IPS-NIHi11 (cell line): Measurements from ENCODE around the gene WHRN.

Experiments used
- DNase-seq: peaks from one replicate; pipeline ENCODE4 v3.0.0; 2012; ENCODE audit warnings: mixed read lengths, low spot score

Gene WHRN

DNA sequence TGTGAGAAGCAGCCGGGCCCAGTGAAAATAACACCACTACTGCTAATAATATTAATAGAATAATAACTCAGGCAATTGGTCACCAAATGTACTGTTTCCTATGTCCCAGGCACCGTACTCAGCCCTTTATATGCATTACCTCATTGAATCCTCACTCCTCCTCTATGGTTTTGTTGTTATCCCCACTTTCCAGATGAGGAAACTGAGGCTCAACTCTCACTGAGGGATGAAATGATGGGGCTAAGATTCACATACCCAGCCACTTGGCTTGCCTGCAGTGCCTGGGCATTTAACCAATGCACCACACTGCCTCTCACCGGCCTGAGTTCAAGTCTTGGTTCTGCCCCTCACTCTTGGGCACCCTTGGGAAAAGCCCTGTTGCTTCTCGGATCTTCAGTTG, 34.1 kb downstream of the WHRN start:
- DNase-seq, result no peak

DNA sequence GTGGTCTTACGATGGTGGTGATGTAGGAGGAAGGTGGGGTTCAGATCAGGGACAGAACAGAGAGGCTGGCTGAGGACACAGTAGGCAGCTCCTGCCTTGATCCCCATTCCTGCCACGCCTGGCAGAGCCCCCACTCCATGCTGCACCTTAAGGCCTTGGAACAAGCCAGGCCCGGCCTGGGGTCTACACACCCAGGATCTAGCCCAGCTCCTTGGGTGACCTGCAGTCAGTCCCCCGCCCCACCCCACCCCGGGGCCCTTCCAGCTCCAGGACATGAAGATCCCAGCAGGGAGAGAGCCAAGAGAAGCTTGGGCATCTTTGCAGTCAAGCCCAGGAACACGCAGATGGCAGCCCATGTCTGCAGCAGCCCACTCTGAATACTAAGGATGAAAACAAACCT, 34.7 kb downstream of the WHRN start:
- DNase-seq, result no peak

DNA sequence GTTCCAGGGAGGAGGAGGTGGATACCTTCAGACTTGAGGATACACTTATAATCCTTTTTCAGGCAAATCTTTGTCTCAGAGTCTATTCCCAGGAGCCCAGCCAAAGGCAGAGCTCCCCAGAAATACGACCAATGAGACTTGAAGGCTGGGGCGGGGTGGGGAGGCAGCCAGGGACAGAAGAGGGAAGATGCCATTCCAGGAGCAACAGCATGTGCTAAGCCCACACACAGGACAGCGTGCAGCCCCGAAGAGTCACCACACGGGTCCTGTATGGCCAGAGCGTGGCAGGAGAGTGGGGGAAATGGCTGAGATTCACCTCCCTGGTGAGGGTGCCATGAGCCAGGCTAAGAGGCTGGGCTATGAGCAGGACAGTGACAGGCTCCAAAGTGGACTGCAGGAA, 35.2 kb downstream of the WHRN start:
- DNase-seq, result no peak

DNA sequence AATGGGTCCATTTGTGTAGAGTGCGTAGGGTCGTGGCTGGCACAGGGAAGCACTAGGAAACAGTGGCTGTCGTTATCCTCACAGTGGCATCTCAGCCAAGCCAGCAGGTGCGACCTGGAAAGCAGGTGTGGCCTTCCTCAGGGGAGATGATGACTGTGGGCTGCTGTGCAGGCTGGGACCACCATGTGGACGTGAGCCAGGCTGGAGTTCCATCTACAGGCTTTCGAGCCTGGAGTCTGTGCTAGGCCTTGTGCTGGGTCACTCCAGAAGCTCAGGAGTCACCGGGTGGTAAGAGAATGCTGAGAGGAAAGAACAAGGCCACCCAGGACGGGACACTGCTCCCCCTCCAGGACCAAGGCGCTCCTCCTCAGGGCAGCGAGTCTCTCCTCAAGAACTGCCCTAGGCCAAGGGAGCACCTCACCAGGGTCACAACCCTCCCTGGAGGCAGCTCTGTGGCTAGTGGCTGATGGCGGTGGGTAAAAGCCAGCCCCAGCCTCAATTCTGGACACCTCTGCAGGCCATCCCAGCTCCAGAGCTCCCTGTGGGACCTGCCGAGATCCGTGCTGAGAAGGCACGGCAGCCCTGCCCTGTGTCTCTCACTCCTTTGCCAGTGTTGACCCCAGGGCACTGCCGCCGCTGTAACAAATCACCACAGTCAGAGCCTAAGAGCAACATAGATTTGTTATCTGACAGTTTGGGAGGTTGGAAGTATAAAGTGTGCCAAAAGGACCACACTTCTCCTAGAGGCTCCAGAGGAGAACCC, 36.0 kb downstream of the WHRN start:
- DNase-seq, result no peak

DNA sequence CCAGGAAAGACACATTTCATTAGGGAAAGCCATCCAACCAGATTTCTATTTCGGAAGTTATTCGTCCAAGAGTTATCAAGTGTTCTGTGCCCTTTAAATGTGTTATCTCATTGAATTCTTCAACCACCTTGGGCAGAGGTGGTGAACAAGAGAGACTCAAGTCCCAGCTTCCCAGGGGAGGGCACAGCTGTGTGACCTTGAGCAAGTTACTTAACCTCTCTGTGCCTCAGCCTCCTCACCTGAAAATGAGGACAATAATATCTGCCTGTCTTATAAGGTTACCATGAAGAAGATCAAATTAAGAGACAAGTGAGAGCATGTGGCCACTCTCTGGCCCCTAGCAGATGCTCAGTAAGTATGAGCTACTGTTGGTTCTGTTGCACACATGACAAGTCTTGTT, 37.4 kb downstream of the WHRN start:
- no peak for DNase-seq

DNA sequence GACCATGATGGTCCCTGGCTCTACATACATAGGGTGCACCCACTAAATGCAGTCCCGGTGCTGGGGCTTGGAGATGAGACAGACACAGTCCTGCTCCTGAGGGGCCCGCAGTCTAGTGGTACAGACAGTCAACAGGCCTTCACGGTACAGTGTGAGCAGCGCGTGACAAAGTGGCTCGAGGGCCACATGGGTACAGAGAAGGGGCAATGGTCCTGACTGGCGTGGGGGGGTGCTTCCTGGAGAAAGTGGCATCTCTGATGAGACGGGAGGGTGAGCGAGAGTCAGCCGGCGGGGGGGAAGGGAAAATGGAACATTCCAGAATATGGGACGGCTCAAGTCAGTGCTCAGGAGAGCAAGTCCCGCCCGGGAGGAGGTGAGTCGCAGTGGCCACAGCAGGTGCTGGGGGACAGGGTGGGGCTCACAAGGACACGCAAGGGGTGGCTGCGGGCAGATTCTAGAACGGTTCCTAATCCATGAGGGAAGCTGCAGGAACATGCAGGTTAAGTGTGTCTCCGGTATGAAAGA, 38.0 kb downstream of the WHRN start:
- no peak for DNase-seq

DNA sequence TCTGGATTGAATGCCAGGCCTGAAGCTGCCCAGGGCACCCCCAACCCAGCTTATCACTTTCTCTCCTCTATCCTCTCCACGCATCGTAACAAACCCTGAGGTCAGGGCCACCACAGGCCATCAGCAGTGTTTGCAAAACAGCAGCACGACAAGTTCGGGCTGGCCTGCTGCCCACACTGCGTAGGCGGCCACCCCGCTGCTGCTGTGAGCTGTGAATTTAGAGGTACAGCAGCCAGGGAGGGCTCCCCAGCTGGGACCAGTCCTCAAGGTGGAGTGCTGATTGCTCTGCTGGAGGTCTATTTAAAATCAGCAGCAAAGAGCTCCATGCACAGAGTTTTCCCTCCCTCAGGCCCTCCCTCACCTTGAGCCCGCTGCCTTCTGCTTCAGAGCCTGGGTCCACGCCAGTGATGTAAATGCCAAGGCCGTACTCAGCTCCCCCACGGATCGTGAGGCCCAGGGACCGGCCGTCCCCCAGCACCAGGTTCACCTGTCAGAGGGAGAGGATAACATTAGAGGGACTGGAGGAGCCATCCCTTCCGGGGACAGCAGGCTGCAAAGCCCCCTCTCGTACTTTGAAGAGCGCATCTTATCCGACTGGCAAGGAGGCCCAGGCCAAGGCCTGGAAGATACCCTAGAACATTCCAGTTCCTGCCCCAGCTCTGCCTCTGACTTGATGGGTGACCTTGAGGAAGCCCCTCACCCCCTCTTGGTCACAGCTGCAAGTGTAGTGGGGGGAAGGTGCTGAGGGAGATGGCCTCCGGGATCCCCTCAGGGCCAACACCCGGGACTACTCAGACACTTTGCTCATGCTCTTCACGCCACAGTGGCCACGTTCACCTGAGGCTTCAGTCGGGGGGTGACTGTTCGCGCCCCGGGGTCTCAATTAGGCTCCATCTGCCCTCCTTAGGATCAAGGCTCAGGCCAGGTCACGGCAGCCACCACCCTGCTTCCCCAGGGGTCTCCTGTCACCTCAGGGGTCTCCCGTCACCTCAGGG, 39.1 kb downstream of the WHRN start:
- DNase-seq, result no peak

DNA sequence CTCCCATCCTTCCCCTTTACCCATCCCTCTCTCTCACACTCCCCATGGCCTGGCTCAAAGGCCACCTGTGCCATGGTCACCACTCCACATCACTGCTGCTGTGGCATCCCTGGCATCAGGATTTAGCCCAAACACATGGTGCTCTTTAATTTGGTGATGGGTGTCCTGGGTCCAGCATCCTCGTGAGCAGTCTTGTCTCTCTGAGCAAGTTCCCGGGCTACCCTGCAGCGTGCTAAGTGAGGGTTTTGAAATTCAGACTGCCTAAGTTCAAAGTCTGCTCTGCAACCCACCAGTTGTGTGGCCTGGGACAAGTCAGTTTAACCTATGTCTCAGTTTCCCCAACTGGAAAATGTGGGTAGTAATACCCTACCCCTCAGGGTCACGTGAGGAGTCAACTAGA, 39.9 kb downstream of the WHRN start:
- no peak for DNase-seq

DNA sequence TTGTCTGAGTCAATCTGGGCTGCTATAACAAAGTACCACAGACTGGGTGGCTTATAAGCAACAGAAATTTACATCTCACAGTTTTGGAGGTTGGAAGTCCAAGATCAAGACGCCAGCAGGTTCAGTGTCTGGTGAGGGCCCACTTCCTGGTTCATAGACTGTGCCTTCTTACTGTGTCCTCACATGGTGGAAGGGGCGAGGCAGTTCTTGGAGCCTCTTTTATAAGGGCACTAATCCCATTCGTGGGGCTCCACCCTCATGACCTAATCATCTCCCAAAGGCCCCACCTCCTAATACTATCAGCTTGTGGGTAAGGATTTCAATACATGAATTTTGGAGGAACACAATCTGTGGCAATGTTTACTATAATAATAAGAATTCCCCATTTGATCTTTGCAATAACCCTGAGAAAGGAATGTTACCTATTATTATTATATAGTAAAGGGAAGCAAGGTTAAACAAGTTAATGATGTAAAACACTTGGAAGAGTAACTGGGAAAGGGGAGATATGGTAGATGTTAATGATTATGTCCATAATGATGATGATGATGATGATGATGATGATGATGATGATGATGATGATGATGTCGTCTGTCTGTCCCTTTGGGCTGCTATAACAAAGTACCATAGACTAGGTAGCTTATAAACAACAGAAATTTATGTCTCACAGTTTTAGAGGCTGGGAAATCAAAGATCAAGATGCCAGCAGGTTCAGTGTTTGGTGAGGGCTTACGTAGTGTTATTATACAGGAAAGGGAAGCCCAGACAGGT, 40.8 kb downstream of the WHRN start:
- no peak for DNase-seq

DNA sequence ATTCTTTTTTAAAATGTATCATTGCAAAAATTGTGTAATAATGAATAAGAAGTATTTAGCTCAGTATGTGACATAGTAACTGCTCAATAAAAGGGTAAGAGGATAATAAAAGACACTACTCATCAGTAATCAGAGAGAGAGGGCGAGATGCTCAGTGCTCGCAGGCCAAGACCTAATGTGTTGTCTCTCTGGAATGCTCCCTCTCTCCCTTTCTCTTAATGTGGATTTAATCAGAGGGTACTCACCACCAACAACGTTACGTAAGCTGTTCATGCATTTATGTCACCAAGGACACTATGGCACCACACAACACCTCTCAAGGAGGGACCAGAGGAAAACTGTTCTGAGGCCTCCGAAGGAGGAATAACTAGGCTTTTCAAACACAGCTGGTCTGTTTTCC, 42.5 kb downstream of the WHRN start:
- DNase-seq, result no peak

DNA sequence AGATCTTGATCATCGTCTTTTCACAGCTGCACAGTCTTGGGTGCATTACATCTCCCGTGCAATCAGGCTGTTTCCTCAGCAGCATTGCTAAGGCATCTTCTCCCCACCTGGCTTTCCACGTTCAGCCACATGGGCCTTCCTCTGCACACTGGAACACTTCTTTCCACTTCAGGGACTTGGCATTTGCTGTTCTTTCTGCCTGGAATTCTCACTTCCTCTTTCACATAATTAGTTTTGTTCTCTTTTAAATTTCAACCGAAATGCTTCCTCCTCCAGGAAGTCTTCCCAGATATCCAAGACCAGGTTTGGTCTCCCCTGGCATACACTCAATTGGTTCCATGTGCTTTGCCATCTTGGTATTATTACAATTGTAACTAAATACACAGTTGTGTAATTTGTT, 43.8 kb downstream of the WHRN start:
- no peak for DNase-seq

DNA sequence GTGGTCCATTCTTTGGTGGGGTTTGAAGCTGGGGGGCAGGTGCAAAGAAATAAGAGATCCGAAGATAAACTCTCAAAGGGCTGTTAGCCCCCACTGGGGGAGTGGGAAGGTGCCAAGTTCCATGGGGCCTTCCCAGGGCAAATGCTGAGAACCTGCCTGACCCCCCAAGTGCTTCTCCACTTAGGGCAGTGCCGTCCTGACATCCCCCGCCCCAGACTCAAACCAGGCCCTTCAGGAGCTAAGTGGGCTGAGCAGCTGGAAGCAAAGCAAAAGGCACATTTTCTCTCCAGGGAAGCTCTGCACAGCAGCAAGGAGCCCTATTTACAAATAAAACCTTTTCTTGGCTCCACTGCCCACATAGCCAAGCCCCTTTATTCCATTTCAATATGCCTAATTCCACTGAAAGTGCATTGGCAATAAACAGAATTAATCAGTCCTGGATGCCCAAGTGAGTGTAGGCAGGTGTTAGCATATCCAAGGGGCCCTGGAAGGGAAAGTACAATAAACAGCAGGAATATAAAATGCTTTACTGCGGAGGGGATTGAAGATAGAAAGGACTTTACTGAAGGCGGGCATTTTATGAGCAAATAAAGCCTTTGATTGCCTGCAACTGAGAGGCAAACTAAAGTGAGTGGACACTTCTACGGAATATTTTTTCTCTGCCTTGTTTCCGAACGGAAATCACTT, 44.6 kb downstream of the WHRN start:
- no peak for DNase-seq

DNA sequence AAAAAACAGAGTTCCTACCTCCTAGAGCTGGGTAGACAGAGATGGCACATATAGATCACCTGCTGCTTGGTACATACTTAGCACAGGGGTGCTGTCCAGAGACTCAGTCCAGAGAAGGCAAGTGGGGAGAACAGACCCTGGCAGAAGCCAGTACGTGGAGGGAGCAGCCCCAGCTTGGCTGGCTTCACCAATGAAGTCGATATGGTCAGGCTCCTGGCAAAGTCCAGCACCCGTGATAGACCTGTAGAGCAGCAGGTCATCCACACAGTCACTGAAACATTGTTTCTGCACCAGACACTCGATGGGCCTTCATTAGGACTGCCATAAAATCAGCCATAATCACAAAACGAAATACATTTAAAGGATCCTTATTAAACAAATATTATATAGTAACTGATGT, 45.8 kb downstream of the WHRN start:
- no peak for DNase-seq

DNA sequence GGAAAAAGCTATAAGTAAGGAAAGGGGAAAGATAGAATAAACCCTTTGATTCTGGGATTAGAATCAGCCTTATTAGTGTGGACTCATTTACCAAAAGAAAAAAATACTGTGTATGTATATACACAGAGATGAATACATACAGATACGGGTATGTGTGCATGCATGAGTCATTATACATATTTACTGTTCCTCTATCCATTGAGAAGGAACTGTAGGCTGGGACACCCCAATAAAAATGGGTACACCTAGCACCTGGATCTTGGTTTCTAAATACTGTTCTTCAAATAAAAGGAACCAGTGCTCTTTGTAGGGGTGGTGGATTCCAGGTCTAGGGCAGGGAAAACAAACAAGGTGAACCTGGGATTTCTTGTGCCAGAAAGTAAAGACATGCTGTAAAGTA, 48.3 kb downstream of the WHRN start:
- DNase-seq, result no peak

DNA sequence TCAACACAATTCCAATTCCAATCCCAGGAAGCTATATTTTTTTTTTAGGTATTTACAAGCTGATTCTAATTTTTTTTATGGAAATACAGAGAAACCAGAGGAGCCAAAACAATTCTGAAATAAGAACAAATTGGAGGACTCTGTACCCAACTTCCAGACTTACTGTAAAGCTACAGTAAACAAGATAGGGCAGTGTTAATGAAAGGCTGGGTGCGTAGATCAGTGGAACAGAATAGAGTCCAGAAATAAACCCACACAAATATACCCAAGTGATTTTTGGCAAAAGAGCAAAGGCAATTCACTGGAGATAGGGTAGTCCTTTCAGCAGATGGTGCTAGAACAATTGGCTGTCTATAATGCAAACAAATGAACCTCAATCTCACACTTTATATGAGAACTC, 50.6 kb downstream of the WHRN start:
- DNase-seq, result no peak

DNA sequence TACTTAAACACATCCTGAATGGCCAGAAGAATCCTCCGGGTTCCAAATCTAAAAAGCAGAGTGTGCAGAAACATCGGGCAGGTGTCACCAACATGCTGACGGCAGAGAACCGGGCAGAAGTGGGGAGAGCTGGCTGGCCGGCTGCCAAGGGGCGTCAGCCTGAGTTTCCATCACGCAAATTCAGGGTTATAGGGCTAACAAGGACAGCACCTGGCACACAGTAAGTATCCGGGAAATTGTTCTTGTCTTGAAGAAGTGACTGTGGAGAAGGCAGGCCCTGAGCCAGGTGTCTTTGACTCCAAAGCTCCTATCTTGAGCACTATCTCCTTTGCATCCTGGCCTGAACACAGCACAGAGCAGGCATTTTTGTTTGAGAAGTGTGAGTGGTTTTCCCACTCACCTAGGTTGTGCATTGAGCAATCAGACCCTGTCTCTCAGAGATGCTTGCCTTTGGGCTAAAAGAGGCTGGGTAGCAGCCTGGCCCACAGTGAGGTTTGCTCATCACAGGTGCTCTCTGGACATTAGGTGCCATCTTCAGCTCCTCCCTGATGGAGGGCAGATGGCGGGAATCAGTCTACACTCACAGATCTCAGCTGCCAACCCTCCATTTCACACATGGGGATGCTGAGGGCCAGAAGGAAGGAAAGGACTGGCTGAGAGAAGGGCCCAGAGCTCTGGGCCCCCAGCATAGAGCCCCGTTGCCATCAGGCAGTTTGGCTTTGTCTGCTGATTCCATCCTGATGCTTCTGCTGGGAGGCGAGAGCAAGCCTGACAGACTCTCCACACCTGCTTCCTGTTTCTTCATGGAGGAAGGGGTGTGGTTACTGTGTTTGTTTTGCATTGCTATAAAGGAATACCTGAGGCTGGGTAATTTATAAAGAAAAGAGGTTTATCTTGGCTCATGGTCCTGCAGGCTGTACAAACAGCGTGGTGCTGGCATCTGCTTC, 52.8 kb downstream of the WHRN start:
- DNase-seq, result no peak

DNA sequence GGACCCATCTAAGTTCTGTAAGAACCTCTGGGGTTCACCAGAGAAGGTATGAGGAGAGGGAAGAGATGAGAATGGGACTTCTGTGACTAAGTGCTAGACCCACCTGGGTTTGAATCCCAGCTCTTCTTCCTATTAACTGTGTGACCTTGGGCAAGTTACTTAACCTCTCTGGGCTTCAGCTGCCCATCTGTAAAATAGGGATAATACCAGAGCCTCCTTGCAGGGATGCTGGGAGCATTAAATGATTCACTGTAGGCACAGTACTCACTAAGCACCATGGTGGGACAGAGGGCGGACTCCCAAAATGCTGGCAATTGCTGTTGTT, 53.6 kb downstream of the WHRN start:
- no peak for DNase-seq

DNA sequence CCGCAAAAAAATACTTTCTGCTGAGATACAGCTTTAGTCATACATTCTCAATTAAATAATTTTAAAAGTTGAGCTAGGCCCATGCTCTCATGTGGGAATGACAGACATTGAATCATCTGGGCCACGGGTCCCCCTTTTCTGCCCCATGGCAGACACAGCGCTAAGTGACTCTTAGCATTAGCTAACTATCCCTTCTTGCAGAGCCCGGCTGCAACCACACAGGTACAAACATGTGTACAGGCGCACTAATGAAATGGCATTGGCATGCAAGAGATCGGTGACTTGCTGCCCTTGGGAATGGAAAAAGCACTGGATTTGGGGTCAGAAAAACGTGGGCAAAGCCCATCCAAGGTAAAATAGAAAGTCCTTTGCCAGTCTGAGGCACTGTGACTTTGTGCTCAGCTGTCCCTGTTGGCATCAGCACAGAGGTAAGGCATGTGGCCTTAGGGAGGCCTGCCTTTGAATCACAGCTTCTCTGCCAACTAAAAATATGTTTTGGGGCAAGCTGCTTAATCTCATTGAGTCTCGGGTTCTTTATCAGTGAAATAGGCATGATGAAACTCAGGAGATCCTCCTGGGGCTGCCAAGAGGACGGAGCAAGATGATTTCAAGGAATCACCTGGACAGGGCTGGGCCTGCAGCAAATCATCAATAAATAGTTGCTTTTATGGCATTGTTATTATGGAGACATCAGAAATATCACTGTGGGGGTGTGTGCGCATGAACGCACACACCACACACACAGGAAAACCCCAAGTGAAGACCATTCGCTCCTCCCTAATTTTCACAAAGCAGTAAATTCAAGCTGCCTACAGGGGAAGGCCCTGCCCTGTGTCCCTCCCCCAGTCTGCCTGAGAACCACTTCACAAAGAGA, 54.2 kb downstream of the WHRN start:
- DNase-seq, result no peak

DNA sequence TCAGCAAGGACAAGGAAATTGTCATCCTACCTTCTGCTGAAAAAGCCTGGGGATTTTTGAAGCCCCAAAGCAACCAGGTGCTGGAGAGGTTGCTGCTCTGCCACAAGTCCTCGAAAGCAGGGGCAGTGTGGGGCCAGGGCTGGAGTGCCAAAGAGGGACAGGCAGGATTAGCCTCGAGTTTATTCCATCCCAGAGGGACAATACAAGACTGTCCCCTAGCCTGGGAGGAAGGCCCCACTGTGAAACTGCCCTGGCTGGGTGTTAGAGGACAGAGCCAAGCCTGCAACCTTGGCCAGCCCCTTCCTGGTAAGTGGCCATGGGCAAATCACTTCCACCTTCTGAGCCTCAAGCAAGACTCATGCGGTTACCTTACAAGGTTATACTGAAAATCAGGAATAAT, 55.1 kb downstream of the WHRN start:
- DNase-seq, result no peak

DNA sequence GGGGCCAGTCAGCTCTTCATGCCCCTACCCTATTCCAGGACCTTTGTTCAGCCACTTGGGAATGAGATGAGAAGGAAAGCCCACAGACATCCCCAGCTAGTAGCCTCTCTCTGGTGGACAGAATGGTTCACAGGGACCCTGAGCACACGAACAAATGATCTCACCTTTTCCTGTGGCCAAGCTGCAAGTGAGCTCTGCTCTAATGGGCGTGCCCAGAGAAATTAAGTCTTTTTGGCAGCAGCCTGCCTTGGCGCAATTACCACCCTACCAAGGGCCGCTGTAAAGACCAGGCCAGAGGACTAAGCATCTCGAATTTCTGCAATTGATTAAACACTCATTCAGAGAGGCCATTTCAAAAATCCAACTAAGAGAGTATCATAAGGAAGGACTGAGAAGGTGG, 56.0 kb downstream of the WHRN start:
- no peak for DNase-seq
